ENCODE results near the gene RNASEH2B. TPM values are rescaled to one million over a fixed set of nuclear protein-coding genes. Genes with fewer than 3 reads are reported as not detected.

Gene RNASEH2B
- total and polyA plus RNA-seq, 2 experiments from 2014 or later = 22.3 to 30.9 TPM

DNA sequence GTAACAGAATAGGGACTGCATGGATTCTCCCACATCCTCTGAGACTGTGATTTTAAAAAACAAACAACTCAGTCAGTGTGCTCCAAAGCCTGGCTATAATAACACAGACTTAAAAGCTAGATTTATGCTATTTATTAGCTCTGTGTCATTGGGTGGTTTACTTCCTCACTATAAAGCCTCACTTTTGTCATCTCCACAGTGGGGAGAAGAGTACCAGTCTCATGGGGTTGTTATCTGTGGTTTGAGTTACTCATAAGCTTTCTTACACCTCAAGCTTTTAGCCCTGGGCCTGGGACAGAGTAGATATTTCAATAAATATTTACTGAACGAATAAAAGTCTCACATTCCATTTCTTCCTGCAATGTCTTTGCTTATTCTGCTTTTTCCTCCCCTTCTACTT is 5.3 kb downstream of the RNASEH2B start:
- Histone ChIP-seq H3K9me2 (replicated peaks; ENCODE audit: insufficient read depth) (no peaks in the 10 kb centered on the region), H3K79me2 (peaks cover 82% of the 10 kb centered on the region), H3K4me2 (peak overlapping the region; percentile 24), H3K9me3 (ENCODE audit: low read depth) (no peaks in the 10 kb centered on the region), H3K27me3 (no peaks in the 10 kb centered on the region), H4K20me1 (ENCODE audit: insufficient read depth, poor library complexity, severe bottlenecking) (no peaks in the 10 kb centered on the region), H3K27ac (no peak overlapping the region), H3K36me3 (replicated peaks; ENCODE audit: insufficient read depth, low read depth) (no peaks in the 10 kb centered on the region), H2AFZ (no peak overlapping the region), H3K4me1 (ENCODE audit: insufficient read depth) (peaks cover 23% of the 10 kb centered on the region), H3K4me3 (no peak overlapping the region)
- WGBS (ENCODE audit: low lambda C conversion rate, missing lambda C conversion rate) = 55% methylated on average over 1 of the region's 1 CpG
- TF ChIP-seq EZH2 (IDR thresholded peaks at IDR 0.05; ENCODE audit: borderline replicate concordance) (no peak), EZH2phosphoT487 (IDR thresholded peaks at IDR 0.05; ENCODE audit: low read depth, severe bottlenecking, unreplicated experiment) (no peak)
- TF ChIP-seq, protein P1, sequence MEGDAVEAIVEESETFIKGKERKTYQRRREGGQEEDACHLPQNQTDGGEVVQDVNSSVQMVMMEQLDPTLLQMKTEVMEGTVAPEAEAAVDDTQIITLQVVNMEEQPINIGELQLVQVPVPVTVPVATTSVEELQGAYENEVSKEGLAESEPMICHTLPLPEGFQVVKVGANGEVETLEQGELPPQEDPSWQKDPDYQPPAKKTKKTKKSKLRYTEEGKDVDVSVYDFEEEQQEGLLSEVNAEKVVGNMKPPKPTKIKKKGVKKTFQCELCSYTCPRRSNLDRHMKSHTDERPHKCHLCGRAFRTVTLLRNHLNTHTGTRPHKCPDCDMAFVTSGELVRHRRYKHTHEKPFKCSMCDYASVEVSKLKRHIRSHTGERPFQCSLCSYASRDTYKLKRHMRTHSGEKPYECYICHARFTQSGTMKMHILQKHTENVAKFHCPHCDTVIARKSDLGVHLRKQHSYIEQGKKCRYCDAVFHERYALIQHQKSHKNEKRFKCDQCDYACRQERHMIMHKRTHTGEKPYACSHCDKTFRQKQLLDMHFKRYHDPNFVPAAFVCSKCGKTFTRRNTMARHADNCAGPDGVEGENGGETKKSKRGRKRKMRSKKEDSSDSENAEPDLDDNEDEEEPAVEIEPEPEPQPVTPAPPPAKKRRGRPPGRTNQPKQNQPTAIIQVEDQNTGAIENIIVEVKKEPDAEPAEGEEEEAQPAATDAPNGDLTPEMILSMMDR (IDR thresholded peaks at IDR 0.05; ENCODE audit: poor library complexity) = no peak
- DNase-seq (ENCODE audit: low spot score) = no peak

DNA sequence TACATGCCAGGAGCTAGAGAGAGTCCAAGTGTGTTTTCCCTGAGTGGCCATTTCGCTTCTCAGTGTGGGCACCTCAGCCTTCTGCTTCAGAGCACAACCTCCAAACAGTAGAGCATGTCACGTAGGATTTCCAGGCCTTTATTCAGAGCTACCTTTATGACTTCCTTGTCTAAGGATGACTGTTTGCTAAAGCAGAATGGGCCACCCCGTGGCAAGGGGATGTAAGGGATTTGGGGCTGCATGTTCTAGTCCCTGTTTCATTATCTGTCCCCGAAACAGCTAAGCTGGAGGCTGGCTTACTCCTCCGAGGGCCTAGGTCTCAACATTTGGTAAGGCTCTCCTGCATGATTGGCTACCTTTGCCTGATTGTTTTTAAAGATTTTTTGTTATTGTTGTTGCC is 6.0 kb downstream of the RNASEH2B start:
- Histone ChIP-seq H2AFZ (no peak overlapping the region), H3K79me2 (peaks cover 88% of the 10 kb centered on the region), H3K27me3 (no peaks in the 10 kb centered on the region), H3K36me3 (replicated peaks; ENCODE audit: insufficient read depth, low read depth) (no peaks in the 10 kb centered on the region), H3K9me3 (ENCODE audit: low read depth) (no peaks in the 10 kb centered on the region), H3K4me2 (no peak overlapping the region), H3K4me1 (ENCODE audit: insufficient read depth) (peaks cover 23% of the 10 kb centered on the region), H3K27ac (no peak overlapping the region), H4K20me1 (ENCODE audit: insufficient read depth, poor library complexity, severe bottlenecking) (no peaks in the 10 kb centered on the region), H3K4me3 (no peak overlapping the region), H3K9me2 (replicated peaks; ENCODE audit: insufficient read depth) (no peaks in the 10 kb centered on the region)
- WGBS (ENCODE audit: low lambda C conversion rate, missing lambda C conversion rate) = 80% methylated on average over 5 of the region's 5 CpGs
- no peak for DNase-seq (ENCODE audit: low spot score)
- no peak for TF ChIP-seq EZH2 (IDR thresholded peaks at IDR 0.05; ENCODE audit: borderline replicate concordance)
- TF ChIP-seq, protein P1 (IDR thresholded peaks at IDR 0.05; ENCODE audit: poor library complexity) = no peak
- TF ChIP-seq EZH2phosphoT487 (IDR thresholded peaks at IDR 0.05; ENCODE audit: low read depth, severe bottlenecking, unreplicated experiment) = no peak

DNA sequence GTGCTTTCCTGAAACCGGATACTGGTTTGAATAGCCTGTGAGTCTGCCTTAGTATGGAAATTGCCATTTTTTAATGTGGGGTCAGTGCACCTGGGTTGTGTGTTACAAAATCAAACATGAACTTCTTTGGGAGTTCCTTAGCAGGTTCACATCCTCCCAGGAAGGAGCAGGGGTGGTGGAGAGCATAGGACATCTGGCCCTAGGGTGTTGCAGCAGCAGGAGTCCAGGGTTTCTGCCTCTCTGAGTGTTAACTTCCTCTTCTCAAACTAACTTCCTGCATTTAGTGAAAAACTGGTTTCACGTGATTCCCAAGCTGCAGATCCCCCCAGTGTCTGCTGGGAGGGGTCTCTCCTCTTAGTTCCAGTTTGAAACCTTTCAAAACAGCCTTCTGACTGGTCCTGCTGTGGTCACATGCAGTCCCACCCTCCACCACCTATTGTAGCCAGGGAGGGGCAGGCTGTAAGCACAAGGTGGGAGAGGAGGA is 7.2 kb downstream of the RNASEH2B start:
- no peaks in the 10 kb centered on the region for H3K9me2 ChIP-seq (replicated peaks; ENCODE audit: insufficient read depth)
- TF ChIP-seq, protein P1 (IDR thresholded peaks at IDR 0.05; ENCODE audit: poor library complexity) = no peak
- TF ChIP-seq EZH2 (IDR thresholded peaks at IDR 0.05; ENCODE audit: borderline replicate concordance) = no peak
- no peak for TF ChIP-seq EZH2phosphoT487 (IDR thresholded peaks at IDR 0.05; ENCODE audit: low read depth, severe bottlenecking, unreplicated experiment)
- no peaks in the 10 kb centered on the region for H3K27me3 ChIP-seq
- no peak overlapping the region for H2AFZ ChIP-seq
- no peak for DNase-seq (ENCODE audit: low spot score)
- no peak overlapping the region for H3K27ac ChIP-seq
- peaks cover 14% of the 10 kb centered on the region for H3K4me1 ChIP-seq (ENCODE audit: insufficient read depth)
- H3K79me2 ChIP-seq = peaks cover 90% of the 10 kb centered on the region
- no peaks in the 10 kb centered on the region for H3K36me3 ChIP-seq (replicated peaks; ENCODE audit: insufficient read depth, low read depth)
- H3K4me2 ChIP-seq = no peak overlapping the region
- H3K9me3 ChIP-seq (ENCODE audit: low read depth) = no peaks in the 10 kb centered on the region
- 69% methylated on average over 2 of the region's 2 CpGs for WGBS (ENCODE audit: low lambda C conversion rate, missing lambda C conversion rate)
- H4K20me1 ChIP-seq (ENCODE audit: insufficient read depth, poor library complexity, severe bottlenecking) = no peaks in the 10 kb centered on the region
- no peak overlapping the region for H3K4me3 ChIP-seq

DNA sequence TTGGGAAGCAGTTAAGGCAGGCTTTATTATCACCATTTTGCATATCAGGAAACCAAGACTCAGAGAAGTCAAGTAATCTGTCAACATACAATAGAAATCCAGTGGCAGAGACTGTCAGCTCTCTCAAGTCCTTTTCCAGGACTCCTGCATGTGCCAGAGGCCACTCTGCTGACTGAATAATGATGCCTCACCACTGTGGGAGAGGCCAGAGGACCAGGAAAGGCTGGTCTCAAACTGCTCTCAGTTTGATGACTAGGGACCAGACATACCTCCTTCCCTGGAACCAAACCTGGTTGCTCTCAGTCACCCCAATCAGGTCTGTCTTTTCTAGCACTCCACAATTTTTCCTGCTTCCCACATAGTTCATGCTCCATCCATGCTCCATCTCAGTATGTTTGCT is 8.0 kb downstream of the RNASEH2B start:
- Histone ChIP-seq H3K4me1 (ENCODE audit: insufficient read depth) (peaks cover 7% of the 10 kb centered on the region), H3K27ac (no peak overlapping the region)

More for the DNA sequence above, 8.0 kb downstream of the RNASEH2B start:
- no peak for DNase-seq (ENCODE audit: low spot score)
- no peak overlapping the region for H3K4me2 ChIP-seq
- H3K9me2 ChIP-seq (replicated peaks; ENCODE audit: insufficient read depth) = no peaks in the 10 kb centered on the region
- H4K20me1 ChIP-seq (ENCODE audit: insufficient read depth, poor library complexity, severe bottlenecking) = no peaks in the 10 kb centered on the region
- H3K9me3 ChIP-seq (ENCODE audit: low read depth) = peaks cover under 1% of the 10 kb centered on the region
- H3K79me2 ChIP-seq = peaks cover 93% of the 10 kb centered on the region
- no peak overlapping the region for H2AFZ ChIP-seq
- H3K4me3 ChIP-seq = no peak overlapping the region
- H3K36me3 ChIP-seq (replicated peaks; ENCODE audit: insufficient read depth, low read depth) = no peaks in the 10 kb centered on the region
- H3K27me3 ChIP-seq = no peaks in the 10 kb centered on the region
- TF ChIP-seq EZH2 (IDR thresholded peaks at IDR 0.05; ENCODE audit: borderline replicate concordance) (no peak), EZH2phosphoT487 (IDR thresholded peaks at IDR 0.05; ENCODE audit: low read depth, severe bottlenecking, unreplicated experiment) (no peak)
- TF ChIP-seq, protein P1 (IDR thresholded peaks at IDR 0.05; ENCODE audit: poor library complexity) = no peak
